ENCODE results near the gene TMX1. TPM values are rescaled to one million over a fixed set of nuclear protein-coding genes. Genes with fewer than 3 reads are reported as not detected.

The TMX1 gene
- total RNA-seq, 1 experiment from 2014 or later: 56.6 TPM

DNA sequence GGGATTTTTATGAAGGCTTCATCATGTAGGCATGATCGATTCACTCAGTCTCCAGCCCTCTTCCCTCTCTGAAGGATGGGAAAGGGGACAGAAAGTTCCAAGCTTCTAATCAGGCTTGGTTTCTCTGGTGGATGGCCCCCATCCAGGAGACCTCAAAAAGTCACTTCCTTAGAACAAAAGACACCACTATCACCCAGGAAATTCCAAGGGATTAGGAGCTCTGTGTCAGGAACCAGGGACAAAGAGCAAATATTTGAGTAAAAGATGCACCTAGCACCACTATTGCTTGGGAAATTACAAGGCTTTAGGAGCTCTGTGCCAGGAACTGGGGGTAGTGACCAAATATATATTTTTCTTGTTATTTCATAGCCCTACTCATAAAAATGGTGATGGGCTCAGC is 33.6 kb upstream of the TMX1 start:
- no peaks in the 10 kb centered on the region for H3K27me3 ChIP-seq (ENCODE audit: low read length)
- H3F3A ChIP-seq (ENCODE audit: low read length, unreplicated experiment): no peaks in the 10 kb centered on the region
- H3K4me3 ChIP-seq (ENCODE audit: low read length): no peak overlapping the region
- no peaks in the 10 kb centered on the region for H4K20me1 ChIP-seq (ENCODE audit: low read length)
- no peaks in the 10 kb centered on the region for H3K36me3 ChIP-seq (ENCODE audit: low read depth, low read length)
- H3K4me2 ChIP-seq (ENCODE audit: low read length): no peak overlapping the region
- DNase-seq: peak; percentile 20
- no peaks in the 10 kb centered on the region for H3K9me2 ChIP-seq (replicated peaks; ENCODE audit: low read length)
- ChIA-PET POLR2A (ENCODE audit: unreplicated experiment) (no interaction called here), CTCF (interaction anchor here (0.6 kb wide), 1 partner anchor 195 kb away, joined by 3 read pairs; no protein-coding TSS in a partner anchor)
- no peaks in the 10 kb centered on the region for H3K79me2 ChIP-seq (ENCODE audit: low read length)
- peaks cover 9% of the 10 kb centered on the region; the same call in 1 of the 2 replicates for H3K4me1 ChIP-seq (ENCODE audit: insufficient read depth, low read length)
- no peaks in the 10 kb centered on the region for H3K9me3 ChIP-seq (ENCODE audit: low read length)
- H3K9ac ChIP-seq (ENCODE audit: low read length): no peak overlapping the region
- TF ChIP-seq, protein P1, sequence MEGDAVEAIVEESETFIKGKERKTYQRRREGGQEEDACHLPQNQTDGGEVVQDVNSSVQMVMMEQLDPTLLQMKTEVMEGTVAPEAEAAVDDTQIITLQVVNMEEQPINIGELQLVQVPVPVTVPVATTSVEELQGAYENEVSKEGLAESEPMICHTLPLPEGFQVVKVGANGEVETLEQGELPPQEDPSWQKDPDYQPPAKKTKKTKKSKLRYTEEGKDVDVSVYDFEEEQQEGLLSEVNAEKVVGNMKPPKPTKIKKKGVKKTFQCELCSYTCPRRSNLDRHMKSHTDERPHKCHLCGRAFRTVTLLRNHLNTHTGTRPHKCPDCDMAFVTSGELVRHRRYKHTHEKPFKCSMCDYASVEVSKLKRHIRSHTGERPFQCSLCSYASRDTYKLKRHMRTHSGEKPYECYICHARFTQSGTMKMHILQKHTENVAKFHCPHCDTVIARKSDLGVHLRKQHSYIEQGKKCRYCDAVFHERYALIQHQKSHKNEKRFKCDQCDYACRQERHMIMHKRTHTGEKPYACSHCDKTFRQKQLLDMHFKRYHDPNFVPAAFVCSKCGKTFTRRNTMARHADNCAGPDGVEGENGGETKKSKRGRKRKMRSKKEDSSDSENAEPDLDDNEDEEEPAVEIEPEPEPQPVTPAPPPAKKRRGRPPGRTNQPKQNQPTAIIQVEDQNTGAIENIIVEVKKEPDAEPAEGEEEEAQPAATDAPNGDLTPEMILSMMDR (conservative IDR thresholded peaks at IDR 0.05; ENCODE audit: low read depth, low read length): no peak
- TF ChIP-seq EZH2 (IDR thresholded peaks at IDR 0.05; ENCODE audit: low read length, unreplicated experiment): no peak
- no peak for TF ChIP-seq EZH2phosphoT487 (IDR thresholded peaks at IDR 0.05; ENCODE audit: borderline replicate concordance, low read length)
- no TSS peak for BruUV-seq (replicated peaks)
- intact Hi-C loops (cut with micrococcal nuclease): no loop called here
- peak; percentile 71 for ATAC-seq
- H3K27ac ChIP-seq (ENCODE audit: low read length): no peak overlapping the region
- no peak overlapping the region for H2AFZ ChIP-seq (ENCODE audit: low read length)

DNA sequence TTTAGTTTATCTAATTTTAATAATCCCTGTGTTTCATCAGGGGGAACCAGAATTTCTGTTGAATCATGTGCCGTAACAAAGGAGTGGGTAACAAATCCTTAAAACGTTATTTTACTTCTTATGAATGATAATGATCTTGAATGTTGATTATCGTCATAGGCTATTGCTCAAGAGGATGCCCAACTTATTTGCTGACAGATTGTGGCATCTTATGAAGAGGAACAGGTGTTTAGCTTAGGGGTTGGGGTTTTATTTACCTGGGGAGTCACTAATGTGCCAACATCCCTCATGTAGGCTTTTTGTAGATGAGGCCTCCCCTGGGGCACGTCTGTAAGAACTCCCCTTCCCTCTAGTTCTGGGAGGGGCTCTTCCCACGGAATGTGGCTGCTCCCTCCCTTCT is 32.4 kb upstream of the TMX1 start:
- TF ChIP-seq EZH2 (IDR thresholded peaks at IDR 0.05; ENCODE audit: low read length, unreplicated experiment): no peak
- TF ChIP-seq EZH2phosphoT487 (IDR thresholded peaks at IDR 0.05; ENCODE audit: borderline replicate concordance, low read length): no peak
- TF ChIP-seq, protein P1 (conservative IDR thresholded peaks at IDR 0.05; ENCODE audit: low read depth, low read length): no peak
- Histone ChIP-seq H3K4me2 (ENCODE audit: low read length) (no peak overlapping the region), H3K4me3 (ENCODE audit: low read length) (no peak overlapping the region), H3K79me2 (ENCODE audit: low read length) (no peaks in the 10 kb centered on the region), H3K27ac (ENCODE audit: low read length) (no peak overlapping the region), H3K9ac (ENCODE audit: low read length) (no peak overlapping the region), H3F3A (ENCODE audit: low read length, unreplicated experiment) (no peaks in the 10 kb centered on the region), H3K36me3 (ENCODE audit: low read depth, low read length) (no peaks in the 10 kb centered on the region), H4K20me1 (ENCODE audit: low read length) (no peaks in the 10 kb centered on the region), H3K4me1 (ENCODE audit: insufficient read depth, low read length) (peaks cover 9% of the 10 kb centered on the region; the same call in 1 of the 2 replicates), H3K9me3 (ENCODE audit: low read length) (no peaks in the 10 kb centered on the region), H2AFZ (ENCODE audit: low read length) (no peak overlapping the region), H3K9me2 (replicated peaks; ENCODE audit: low read length) (no peaks in the 10 kb centered on the region), H3K27me3 (ENCODE audit: low read length) (no peaks in the 10 kb centered on the region)
- ChIA-PET CTCF (no interaction called here), POLR2A (ENCODE audit: unreplicated experiment) (no interaction called here)
- intact Hi-C loops (cut with micrococcal nuclease): no loop called here
- ATAC-seq: no peak
- BruUV-seq (replicated peaks): no TSS peak
- no peak for DNase-seq

DNA sequence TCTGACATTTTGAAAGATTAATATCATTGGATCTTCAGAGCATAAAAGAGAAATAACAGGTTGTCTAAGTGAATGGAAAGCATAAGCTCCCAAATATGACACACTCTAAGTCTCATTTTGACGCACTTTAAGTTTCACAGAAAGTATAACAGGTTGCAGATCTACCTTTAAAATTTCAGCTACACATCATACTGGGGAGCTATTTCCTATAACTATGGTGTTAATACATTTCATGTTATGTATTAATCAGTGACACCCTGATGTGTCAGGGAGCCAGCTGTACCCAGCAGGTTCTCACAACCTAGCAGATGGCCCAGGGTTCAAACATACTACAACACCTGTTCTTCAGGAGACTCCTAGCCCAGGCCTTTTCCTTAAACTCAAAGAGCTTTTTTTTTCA is 31.1 kb upstream of the TMX1 start:
- ChIA-PET POLR2A (ENCODE audit: unreplicated experiment) (no interaction called here), CTCF (interaction anchor here (0.6 kb wide), 1 partner anchor 8 kb away, joined by 3 read pairs; no protein-coding TSS in a partner anchor)
- no peaks in the 10 kb centered on the region for H3K9me2 ChIP-seq (replicated peaks; ENCODE audit: low read length)
- BruUV-seq (replicated peaks): no TSS peak
- H4K20me1 ChIP-seq (ENCODE audit: low read length): no peaks in the 10 kb centered on the region
- no peak overlapping the region for H2AFZ ChIP-seq (ENCODE audit: low read length)
- no peaks in the 10 kb centered on the region for H3K27me3 ChIP-seq (ENCODE audit: low read length)
- H3K9me3 ChIP-seq (ENCODE audit: low read length): no peaks in the 10 kb centered on the region
- no peak overlapping the region for H3K4me3 ChIP-seq (ENCODE audit: low read length)
- no peak overlapping the region for H3K4me2 ChIP-seq (ENCODE audit: low read length)
- no peaks in the 10 kb centered on the region for H3K79me2 ChIP-seq (ENCODE audit: low read length)
- H3K36me3 ChIP-seq (ENCODE audit: low read depth, low read length): no peaks in the 10 kb centered on the region
- H3K4me1 ChIP-seq (ENCODE audit: insufficient read depth, low read length): peaks cover 9% of the 10 kb centered on the region; the same call in 1 of the 2 replicates
- intact Hi-C loops (cut with micrococcal nuclease): no loop called here
- ATAC-seq (no peak), DNase-seq (no peak)
- H3K9ac ChIP-seq (ENCODE audit: low read length): no peak overlapping the region
- no peak overlapping the region for H3K27ac ChIP-seq (ENCODE audit: low read length)
- TF ChIP-seq, protein P1 (conservative IDR thresholded peaks at IDR 0.05; ENCODE audit: low read depth, low read length): no peak
- TF ChIP-seq EZH2 (IDR thresholded peaks at IDR 0.05; ENCODE audit: low read length, unreplicated experiment) (no peak), EZH2phosphoT487 (IDR thresholded peaks at IDR 0.05; ENCODE audit: borderline replicate concordance, low read length) (no peak)
- no peaks in the 10 kb centered on the region for H3F3A ChIP-seq (ENCODE audit: low read length, unreplicated experiment)
